Astrocyte of the hippocampus (primary cell): ENCODE results near the gene ZCCHC7.

Experiments used
- DNase-seq: peaks from one replicate; pipeline ENCODE4 v3.0.0; 2011; ENCODE audit warnings: low read depth, low spot score

ZCCHC7 gene

DNA sequence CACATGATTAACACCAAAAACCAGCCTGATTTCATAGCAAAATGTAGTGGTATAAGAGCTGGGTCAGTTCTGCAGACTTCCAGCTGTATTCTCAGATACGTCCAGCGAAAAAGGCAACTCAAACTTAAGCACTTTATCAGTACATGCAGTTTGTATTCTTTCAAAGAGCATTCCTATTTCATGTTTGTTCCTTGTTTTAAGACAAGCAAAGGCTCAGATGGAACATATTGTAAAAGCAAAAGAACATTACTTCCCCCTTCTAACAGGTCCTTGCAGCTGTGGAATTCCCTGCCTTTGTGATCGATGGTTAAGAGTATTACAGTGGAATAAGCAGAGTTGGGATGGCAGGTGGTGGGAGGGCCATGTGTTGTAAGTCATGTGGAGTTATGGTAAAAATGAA lies 215.8 kb downstream of the ZCCHC7 start:
- DNase-seq: no peak

DNA sequence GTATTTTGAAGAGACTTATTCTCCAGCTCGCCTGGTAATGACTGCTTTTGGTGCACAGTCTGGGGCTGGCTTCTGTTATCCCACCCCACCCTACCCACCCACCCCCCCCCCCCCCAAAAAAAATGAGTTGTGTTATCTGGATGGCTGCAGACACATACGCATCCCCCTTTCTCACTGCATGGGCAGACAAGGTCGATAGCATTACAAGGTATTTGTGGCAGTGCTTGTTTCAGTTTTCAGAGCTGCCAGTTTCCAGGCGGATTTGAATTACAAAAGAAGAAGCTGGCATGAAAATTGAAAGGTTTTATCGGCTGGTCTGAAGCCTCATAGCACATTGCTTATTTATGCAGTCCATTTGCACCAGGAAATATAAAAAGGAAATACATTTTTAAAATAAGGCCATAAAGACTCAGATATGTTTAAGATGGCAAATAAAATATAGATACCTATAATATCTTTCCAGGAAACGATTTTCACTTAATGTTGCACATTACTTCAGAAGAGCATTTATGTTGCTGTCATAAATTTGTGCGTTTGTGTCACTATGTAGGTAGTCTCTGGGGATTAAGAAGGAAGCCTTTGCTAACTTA lies 217.0 kb downstream of the ZCCHC7 start:
- peak; percentile 36 for DNase-seq

DNA sequence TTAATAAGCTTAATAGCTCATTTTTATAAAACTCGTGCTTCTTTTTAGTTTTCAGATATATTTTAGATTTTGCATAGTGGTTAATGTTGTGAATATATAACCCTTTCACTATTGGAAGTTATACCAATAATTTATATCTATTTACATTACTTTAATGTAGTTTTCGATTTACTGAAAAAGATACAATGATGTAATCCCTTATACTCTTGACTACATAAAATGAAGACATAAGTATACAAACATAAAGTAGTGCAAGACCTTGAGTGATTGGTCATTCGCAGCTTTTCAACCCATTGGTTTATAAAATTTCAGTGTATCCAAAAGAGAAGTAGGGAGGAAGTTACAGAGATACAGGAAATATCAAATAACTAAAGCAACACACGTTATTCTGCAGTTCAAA lies 217.8 kb downstream of the ZCCHC7 start:
- no peak for DNase-seq

DNA sequence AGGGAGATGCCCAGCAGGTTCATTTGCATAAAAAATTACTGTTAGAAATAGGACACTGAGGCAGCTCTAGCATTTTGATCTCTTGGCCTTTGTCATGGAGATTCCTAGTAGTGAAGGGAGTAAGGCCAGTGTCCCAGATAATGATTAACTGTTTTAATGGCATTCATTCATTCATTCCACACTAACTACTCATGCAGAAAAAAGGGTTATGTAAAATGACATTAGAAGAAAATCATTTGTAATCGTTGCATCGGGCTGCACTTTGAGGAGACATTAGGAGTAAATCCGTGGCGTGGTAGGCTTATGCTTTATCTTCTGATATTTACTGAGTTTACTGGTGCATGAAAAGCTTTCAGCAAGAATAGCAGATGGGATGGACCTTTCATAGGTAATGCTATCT lies 219.5 kb downstream of the ZCCHC7 start:
- DNase-seq: no peak

DNA sequence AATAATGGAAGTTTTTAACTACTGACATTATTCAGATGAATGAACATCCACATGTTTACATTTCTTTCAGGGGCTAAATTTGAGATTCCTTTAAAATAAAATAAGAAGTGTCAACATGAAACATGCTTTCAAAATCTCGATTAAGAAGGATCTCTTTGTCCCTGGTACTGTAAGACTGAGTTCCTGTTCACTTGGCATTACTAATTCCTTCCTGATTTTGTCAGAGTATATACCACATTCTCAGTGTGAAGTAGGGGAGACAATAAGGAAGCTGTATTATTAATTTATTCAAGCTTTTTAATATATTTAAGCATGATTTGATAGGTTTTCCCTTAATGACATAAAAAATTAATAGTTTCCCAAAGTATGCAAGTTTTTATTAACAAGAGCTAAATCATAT lies 220.6 kb downstream of the ZCCHC7 start:
- no peak for DNase-seq

DNA sequence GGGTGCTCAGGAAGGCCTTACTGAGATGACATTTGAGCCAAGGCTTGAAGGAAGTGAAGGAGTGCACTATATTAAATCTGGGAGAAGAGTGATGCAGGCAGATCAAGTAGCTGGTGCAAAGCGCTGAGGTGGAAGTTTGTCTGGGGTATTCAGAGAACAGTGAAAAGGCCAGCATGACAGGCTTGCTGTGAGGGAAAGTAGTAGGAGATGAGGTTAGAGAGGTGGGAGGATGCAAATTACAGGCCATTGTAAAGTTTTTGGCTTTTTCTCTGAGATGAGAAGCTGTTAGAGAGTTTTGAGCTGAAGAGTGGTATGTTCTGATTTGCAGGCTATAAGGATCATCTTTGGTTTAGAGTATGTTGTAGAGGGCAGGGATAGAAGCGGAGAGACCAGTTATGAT lies 221.3 kb downstream of the ZCCHC7 start:
- no peak for DNase-seq

DNA sequence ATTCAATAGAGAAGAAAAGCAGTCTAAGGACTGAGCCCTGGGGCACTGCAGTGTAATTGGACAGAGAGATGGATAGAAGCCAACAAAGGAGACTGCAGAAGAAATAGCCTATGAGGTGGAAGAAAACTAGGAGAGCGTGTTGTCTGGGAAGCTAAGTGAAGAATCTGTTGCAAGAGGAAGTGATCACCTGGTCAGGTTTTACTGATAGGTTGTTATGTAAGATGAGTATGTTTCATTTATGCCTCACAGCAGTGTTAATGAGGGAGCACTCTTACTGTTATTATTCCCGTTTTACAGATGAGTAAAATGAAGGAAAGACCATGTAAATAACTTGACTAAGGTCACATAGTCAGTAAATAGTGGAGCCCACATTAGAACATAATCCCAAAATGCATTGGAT lies 222.1 kb downstream of the ZCCHC7 start:
- no peak for DNase-seq

DNA sequence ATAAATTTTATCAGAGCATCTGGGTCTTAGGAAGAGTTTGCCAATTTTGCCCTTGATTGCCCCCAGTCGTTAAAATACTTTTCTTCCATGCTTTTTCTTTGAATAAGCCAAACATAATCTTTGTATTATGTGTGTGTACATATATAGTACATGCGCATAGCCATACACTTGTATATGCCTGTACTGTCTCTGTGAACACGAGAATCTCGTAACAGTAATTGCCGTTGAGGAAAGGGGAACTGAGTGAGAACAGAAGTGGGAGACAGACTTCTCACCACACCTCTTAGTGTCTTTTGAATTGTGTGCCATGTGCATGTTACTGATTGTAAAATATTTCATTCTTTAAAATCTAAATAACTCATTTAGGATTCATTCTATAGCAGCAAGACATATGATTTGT lies 222.5 kb downstream of the ZCCHC7 start:
- no peak for DNase-seq

DNA sequence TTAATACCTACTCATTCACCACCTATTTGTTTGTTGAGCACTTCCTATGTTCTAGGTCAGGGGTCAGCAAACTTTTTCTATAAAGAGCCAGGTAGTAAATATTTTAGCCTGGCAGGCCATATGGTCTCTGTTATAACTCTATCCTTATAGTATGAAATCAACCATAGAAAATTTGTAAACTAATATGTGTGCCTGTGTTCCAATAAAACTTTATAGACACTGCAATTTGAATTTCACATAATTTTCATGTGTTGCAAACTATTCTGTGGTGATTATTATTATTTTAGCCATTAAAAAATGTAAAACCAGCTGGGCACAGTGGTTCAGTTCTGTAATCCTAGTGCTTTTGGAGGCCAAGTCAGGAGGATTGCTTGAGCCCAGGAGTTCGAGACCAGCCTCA lies 223.3 kb downstream of the ZCCHC7 start:
- DNase-seq: no peak

DNA sequence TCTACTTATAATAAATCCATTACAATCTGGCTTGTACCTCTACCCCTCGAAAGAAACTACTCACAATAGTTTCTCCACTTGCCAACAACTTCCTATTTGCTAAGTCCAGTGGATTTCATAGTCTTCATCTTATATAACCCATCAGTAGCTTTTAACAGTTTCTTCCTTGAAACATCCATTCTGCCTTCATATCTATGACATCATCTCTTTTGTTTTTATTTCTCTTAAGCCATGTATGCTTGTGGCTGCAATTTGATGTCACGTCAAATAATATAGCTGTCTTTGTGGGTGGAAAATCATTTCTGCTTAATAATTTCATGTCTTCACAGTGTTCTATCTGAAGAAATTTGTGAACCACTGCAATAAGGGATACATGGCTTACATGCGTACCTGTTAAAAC lies 224.7 kb downstream of the ZCCHC7 start:
- DNase-seq: no peak

DNA sequence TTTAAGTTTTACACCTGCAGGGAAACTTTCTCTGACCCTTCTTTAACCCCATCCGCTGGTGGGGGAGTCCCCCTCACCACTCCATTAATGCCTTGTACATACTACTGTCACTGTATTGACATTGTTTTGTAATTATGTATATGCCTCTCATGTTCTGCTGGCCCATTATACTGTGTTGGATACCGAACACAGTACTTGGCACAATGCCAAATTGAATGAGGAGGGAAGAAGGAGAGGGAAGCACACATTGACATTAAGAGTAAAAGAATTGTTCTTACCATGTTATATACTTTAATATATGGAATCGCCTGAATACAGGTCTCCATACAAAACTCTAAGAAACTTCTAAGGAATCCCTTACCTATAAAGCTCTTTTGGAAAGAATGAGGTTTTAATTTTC lies 228.5 kb downstream of the ZCCHC7 start:
- DNase-seq: no peak

DNA sequence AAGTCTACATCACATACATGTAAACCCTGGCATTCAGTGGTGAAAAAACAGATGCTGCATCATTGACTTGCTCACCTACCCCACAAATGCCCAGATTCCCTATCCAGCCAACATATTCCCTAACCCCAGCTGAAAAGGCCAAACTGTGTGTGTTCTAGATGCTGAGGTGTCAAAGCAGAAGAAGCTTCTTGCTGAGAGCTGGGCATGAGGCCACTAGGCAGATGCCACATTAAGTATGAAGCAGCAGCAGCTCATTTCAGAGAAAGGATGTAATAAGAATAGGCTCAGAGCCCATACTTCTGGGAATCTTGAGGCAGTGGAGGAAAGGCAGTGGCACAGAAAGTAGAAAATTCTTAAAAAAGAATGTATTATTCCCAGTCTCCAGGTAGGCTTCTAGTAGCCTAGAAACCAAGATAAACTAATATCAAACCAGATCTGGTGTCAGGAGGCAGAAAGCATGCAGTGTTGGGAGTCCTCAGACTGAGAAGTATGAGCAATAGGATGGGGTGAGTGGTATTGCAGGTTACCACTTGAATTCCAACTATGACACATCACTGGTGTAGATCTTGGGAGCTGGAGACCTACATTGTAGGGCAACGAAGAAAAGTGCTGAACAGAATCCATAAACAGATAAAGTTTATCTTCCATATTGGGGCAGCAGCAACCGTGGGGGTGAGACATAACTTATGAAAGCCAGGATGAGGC lies 230.3 kb downstream of the ZCCHC7 start:
- DNase-seq: peak; percentile 62

DNA sequence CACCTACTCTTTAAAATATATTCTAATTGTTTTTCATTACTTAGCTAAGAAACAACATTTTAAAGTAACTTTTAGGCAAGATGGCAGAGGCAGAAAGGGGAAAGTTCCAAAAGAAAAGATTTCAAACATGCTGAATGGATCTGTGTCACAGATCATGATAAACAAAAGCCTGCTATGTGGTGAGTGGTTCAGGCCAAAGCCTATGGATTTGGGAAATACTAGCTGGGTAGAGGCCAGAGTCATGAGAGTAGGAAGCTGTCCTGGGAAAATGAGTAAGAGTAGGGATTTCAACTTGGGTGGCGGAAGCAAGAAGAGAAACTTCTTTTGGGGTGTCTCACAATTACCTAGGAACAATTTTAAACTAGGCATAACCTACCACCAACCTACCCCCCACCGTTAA lies 233.4 kb downstream of the ZCCHC7 start:
- no peak for DNase-seq

DNA sequence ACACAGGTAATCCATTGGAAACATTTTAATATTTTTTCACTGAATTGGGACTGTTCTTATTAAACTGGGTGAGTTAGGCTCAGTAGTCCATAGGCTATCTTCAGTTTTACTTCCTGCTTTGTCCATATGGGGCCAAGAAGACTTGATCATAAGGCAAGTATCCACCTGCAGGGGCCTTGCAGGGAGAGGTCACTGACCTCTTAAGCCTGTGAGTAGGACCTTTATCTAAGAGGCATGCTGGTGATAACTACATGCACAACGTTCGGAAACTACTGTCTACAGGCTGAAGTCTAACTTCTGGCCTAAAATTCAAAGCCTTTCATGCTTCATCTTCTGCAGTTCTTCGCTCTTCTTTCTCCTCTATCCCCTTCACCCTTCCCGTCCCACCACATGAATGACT lies 242.1 kb downstream of the ZCCHC7 start:
- no peak for DNase-seq

DNA sequence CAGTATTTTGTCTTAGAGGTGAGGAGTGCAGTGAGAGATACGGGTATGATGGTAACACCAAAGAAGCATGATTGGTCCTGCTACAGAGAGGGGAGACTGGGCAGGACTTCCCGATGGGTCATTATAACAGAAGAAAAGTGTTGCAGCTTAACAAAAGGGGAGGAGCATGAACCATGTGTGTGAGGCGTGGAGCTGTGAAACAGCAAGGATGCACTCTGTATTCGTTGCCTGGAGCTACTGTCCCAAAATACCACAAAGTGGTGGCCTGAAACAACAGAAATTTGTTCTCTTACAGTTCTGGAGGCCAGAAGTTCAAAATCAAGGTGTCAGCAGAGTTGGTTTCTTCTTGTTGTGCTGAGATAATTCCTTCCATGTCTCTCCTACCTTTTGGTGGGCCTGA lies 242.8 kb downstream of the ZCCHC7 start:
- DNase-seq: no peak

DNA sequence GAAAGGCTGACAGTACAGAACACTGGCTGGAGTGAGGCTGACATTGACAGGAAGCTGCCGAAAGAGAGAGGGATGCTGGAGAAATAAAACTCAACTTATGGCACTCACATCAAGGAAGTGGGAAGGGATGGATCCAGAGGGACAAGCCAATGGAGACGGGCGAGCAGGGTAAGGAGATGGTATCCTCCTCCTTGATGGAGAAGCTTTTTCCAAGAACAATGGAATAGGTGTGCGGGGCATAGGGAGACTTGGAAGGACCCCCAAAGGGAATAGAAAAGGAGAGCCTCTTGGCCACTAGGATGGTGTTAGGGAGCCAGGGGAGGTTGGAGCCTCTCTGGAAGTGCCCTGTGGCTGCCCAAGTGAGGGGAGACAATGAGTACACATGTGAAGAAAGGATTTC lies 243.8 kb downstream of the ZCCHC7 start:
- DNase-seq: no peak

DNA sequence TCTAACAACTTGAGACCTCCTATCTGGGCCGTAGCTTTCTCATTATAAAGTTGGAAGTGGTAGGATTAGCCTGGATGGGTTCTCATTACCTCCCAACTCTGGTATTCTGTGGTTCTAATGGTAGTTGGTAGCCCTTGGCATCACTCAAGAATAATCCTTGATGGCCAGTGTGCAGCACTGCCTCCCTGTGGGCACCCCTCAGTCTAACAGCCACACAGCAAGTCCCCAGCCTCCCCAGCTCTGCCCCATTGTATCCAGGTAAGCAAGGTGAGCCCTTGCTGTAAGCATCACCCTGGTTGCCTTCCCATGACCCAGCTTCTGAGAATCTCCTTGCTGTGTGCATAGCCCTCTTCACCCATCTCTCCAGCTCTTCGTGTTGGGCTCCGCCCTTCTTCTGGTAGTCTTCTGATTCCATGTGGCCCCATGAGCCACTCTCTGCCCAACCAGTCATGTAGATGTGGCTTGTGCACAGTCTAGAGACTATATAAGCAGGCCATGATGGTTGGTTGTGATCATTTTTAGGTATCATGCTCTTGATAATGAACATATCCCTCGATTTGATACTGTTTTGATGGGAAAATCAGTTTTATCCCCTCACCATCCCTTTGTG lies 244.5 kb downstream of the ZCCHC7 start:
- DNase-seq: no peak

DNA sequence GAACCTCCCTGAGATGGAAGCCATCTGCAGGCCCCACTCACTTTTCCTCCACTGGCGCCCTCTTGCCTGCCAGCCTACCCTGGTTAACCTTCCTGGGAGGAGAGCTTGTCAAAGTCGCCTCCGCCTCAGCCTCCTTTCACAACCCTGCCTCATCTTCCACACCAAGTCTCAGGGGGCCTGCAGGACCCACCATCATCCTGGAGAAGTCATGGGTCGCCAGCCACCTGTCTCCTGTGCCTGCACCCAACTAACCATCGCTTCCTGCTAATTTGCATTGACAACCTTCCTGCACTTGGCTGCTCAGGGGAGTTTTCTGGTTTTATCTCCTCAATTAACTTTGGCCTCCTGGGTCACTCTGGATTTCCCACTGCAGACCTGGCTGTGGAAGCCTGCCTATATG lies 249.3 kb downstream of the ZCCHC7 start:
- DNase-seq: no peak

DNA sequence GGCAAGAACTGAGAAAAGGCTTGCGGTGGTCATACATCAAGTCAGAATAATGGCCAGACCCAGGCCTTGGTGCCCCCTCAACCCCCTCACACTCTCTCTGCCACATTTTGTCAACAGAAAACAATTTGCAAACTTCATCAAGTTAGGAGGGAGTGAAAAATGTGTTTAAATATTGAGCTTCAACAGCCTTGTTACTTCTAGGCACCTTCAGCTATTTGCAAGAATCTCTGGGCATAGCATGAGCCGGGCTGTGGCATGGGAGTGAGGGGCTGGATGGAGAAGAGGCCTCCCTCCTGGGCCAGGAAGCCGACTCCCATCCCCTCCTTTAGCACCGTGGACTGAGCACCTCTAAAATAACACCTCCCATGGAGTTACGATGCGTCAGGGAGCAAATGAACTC lies 249.9 kb downstream of the ZCCHC7 start:
- no peak for DNase-seq

DNA sequence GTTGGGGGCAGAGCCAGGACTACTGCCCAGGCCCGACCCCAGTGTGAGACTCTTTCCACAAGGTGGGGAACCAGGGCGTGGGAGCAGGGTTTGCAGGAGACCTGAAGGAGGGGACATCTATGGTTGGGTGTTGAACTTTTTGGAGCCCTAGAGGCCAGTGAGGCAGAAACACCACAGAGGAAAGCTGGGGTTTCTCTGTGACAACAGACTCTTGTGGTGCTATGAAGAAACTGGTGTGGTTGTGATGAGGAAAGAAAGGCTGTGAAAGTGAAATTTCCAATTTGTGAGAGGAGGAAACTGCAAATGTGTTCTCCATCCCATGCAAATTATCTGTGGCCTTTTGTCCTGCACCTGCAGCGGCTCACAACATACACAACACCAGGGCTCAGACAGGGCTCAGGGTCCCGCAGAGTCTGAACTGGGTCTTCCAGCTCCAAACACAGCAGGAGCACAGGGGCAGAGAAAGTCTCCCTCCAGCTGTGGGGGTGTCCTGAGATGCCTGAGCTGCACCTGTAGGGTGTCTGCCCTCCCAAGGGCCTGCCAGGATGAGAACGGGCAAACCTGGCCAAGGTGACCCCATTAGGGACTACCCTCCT lies 250.7 kb downstream of the ZCCHC7 start:
- DNase-seq: no peak

DNA sequence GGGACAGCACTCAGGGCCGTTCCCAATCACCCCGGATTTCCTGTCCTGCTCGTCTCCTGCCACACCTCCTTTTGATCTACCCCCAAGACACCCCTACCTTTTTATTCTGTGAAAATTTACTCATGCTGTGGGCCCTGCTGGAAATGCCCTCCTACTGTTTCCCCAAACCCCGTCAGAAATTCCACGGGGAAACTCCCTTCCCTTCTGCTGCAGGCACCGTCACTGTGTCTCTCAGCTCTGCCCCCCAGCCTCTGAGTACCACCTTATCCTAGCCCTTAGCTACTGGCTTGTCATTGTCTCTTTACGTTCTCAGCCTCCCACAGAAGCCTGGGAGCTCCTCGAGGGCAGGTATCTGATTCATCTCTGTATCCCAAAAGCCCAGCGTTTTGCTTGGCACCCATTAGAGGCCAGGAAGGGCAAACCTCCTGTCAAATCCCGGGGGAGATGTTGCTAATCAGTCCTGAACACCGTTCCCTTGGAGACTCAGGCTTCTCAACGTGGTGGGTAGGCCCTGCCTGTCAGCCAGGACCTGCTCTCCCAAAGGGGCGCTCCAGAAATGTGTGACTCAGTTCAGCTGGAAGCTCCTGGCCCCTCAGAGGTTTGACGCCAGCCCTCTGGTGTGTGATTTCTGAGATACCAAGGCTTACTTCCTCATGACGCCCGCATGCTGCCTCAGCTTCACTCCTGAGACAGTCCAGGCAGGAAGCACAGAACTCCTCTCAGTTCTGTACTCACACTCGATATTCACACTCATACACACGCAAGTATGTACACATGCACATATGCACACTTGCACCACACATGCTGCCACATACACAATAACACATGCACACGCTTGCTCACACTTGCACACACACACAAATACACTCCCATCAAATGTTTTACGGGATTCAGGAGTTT lies 251.4 kb downstream of the ZCCHC7 start:
- DNase-seq: peak; percentile 73

DNA sequence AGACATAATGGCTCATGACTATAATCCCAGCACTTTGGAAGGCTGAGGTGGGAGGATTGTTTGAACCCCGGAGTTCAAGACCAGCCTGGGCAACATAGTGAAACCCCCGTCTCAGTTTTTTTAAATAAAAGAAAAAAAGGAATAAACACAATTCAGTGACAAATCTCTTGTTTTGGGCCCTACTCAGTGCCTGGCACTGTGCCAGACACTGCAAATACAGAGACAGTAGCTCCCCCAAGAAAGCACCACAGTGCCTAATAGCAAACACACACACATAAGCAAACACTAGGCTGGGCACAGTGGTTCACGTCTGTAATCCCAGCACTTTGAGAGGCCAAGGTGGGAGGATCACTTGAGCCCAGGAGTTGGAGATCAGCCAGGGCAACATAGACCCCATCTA lies 252.5 kb downstream of the ZCCHC7 start:
- DNase-seq: no peak
